CD4-positive, alpha-beta T cell (primary cell): Measurements from ENCODE around the gene TRIM50. TPM values are rescaled to one million over a fixed set of nuclear protein-coding genes. Genes with fewer than 3 reads are reported as not detected.
"Not testable (repeated sequence)": the region's sequence is repeated elsewhere in the genome, so short reads cannot be mapped to it uniquely, and the experiment has no call there.

Source experiments
- ATAC-seq: fragments of 200-7000 bp; cut with Tn5 transposase; one replicate; pipeline ENCODE4 v1.10.0; 2022; ENCODE audit warnings: mild to moderate bottlenecking; ENCODE audit not compliant: poor library complexity
- CTCF ChIA-PET: fragments of 350-600 bp; sonication (Branson Sonifier 250); formaldehyde crosslinking; loops from one replicate; lab custom pipeline; 2021; ENCODE audit warnings: antibody characterized with exemption, inconsistent platforms; lab: Charles Lee
- POLR2A ChIA-PET: fragments of 350-600 bp; sonication (Branson Sonifier 250); formaldehyde crosslinking; loops from one replicate; lab custom pipeline; 2021; ENCODE audit warnings: antibody characterized with exemption, inconsistent platforms; lab: Charles Lee
- DNase-seq, 14 experiments: peaks; one replicate each; pipeline ENCODE4 v3.0.0-alpha.2; 2013 to 2020; ENCODE audit warnings: mixed read lengths in 2 of 14
- H3K27ac ChIP-seq, 2 donors: one replicate each; pipeline versions ENCODE4 v1.5.1 to v1.7.0; 2013; ENCODE audit warnings: low read length in 2 of 2, low read depth in 1 of 2, mild to moderate bottlenecking in 1 of 2
- H3K27me3 ChIP-seq, 2 experiments: 1 replicate in 1 of 2; 2 replicates in 1 of 2; pipeline versions ENCODE4 v1.6.1 to v1.7.0; 2013; ENCODE audit warnings: low read length in 2 of 2, control low read depth in 1 of 2, mild to moderate bottlenecking in 1 of 2, moderate library complexity in 1 of 2; ENCODE audit not compliant: insufficient read depth in 2 of 2, control insufficient read depth in 1 of 2
- H3K36me3 ChIP-seq: one replicate; pipeline ENCODE4 v1.6.1; 2013; ENCODE audit warnings: low read length, control low read depth; ENCODE audit not compliant: insufficient read depth
- H3K4me1 ChIP-seq: one replicate; pipeline ENCODE4 v1.6.1; 2013; ENCODE audit warnings: low read length, control low read depth; ENCODE audit not compliant: insufficient read depth
- H3K4me3 ChIP-seq: one replicate; pipeline ENCODE4 v1.5.1; 2013; ENCODE audit warnings: mild to moderate bottlenecking, low read length, moderate library complexity
- H3K9me3 ChIP-seq, 2 experiments: 1 replicate in 1 of 2; 2 replicates in 1 of 2; pipeline versions ENCODE4 v1.6.1 to v1.7.0; 2013; ENCODE audit warnings: low read length in 2 of 2, mild to moderate bottlenecking in 2 of 2, control low read depth in 1 of 2, moderate library complexity in 1 of 2; ENCODE audit not compliant: control insufficient read depth in 1 of 2, insufficient read depth in 1 of 2
- H3K27ac Mint-ChIP-seq: one replicate; pipeline ENCODE4 v1.8.0; 2020; ENCODE audit warnings: mixed read lengths
- H3K27me3 Mint-ChIP-seq: one replicate; pipeline ENCODE4 v1.8.0; 2021; ENCODE audit warnings: mixed read lengths
- H3K36me3 Mint-ChIP-seq: one replicate; pipeline ENCODE4 v1.8.0; 2021; ENCODE audit warnings: low read depth, mixed read lengths
- H3K4me1 Mint-ChIP-seq: one replicate; pipeline ENCODE4 v1.8.0; 2021; ENCODE audit warnings: low read depth, mixed read lengths
- H3K4me3 Mint-ChIP-seq: one replicate; pipeline ENCODE4 v1.8.0; 2020; ENCODE audit warnings: mild to moderate bottlenecking, mixed read lengths
- H3K9me3 Mint-ChIP-seq: one replicate; pipeline ENCODE4 v1.8.0; 2020; ENCODE audit warnings: mixed read lengths
- CTCF ChIP-seq: fragments of 200-600 bp; IDR thresholded peaks from one replicate; pipeline ENCODE4 v1.8.0; 2022; ENCODE audit warnings: antibody characterized with exemption, mild to moderate bottlenecking
- intact Hi-C, 2 experiments: fragments of 100-400 bp; cut with DNase I in 1 of 2; cut with micrococcal nuclease in 1 of 2; formaldehyde crosslinking; loops; one replicate each; pipeline versions ENCODE4 v1.15.1 to v1.9.0; 2023 to 2025; cut with DNase I, micrococcal nuclease
- polyA plus RNA-seq, 2 donors: library from polyadenylated mRNA; unstranded; fragments of 120-200 nt; gene quantifications; one replicate each; pipeline ENCODE4 v1.2.1, GENCODE V29; 2013
- total RNA-seq, 174 experiments: library from RNA in 2 of 174; stranded (reverse) in 2 of 174; gene quantifications; one replicate each; pipeline ENCODE4 v1.2.3 and lab custom pipeline; 2021 to 2026

TRIM50 gene
- total RNA-seq (under 1 TPM in 1 of 2 experiments, not detected in 1; 0.17 TPM), total RNA-seq (lab: John Stamatoyannopoulos, UW) (0 to 0.72 (median 0) reads per million in 172 experiments)
- polyA plus RNA-seq (2013, experiment 1 of 2) = 0.06 TPM
- polyA plus RNA-seq (2013, experiment 2 of 2) = 0.05 TPM

- H3K4me3 Mint-ChIP-seq, H3K36me3 ChIP-seq, H3K27me3 Mint-ChIP-seq, H3K4me3 ChIP-seq, ATAC-seq, CTCF ChIA-PET, intact Hi-C loops, H3K9me3 ChIP-seq, POLR2A ChIA-PET, H3K27me3 ChIP-seq, H3K27ac ChIP-seq, H3K9me3 Mint-ChIP-seq, DNase-seq, H3K36me3 Mint-ChIP-seq, H3K27ac Mint-ChIP-seq, H3K4me1 Mint-ChIP-seq: not testable (repeated sequence)
- peaks cover 14% of the 10 kb centered on the region for H3K4me1 ChIP-seq
These were observed at the start of gene TRIM50, which contains the start of gene FKBP6 for GRCh38 chr7:73327922-73328321. Gene TRIM50 (minus strand): TSS chr7:73328082. CDS start chr7:73324787, 3,295 bp downstream. Gene FKBP6 (plus strand): TSS chr7:73328161. CDS start chr7:73328429, 268 bp downstream.

- no peaks in the 10 kb centered on the region for H3K4me1 Mint-ChIP-seq
- no peak for TF ChIP-seq CTCF
- H3K27me3 Mint-ChIP-seq = peaks cover 31% of the 10 kb centered on the region
- ChIA-PET CTCF (no interaction called here), POLR2A (no interaction called here)
- intact Hi-C loops = no loop called here
- H3K36me3 Mint-ChIP-seq = no peaks in the 10 kb centered on the region
- DNase-seq (no peak), ATAC-seq (no peak)
- H3K4me3 Mint-ChIP-seq = no peak overlapping the region
- peaks cover 13 to 18% of the 10 kb centered on the region in 2 experiments for H3K27me3 ChIP-seq
- no peak overlapping the region for H3K27ac Mint-ChIP-seq
- H3K4me3 ChIP-seq = no peak overlapping the region
- no peaks in the 10 kb centered on the region for H3K9me3 Mint-ChIP-seq
- H3K27ac ChIP-seq = no peak overlapping the region
- H3K9me3 ChIP-seq = peaks cover 0 to 7% of the 10 kb centered on the region in 2 experiments
- no peaks in the 10 kb centered on the region for H3K4me1 ChIP-seq
- no peaks in the 10 kb centered on the region for H3K36me3 ChIP-seq
These were observed 49.0 kb upstream of the TRIM50 start for GRCh38 chr7:73376671-73377412.

GRCh38 chr7:73376262-73376661 lies 48.4 kb upstream of the TRIM50 start:
- H3K4me1 Mint-ChIP-seq, H3K27ac ChIP-seq, H3K4me3 Mint-ChIP-seq, H3K4me1 ChIP-seq, CTCF ChIA-PET, H3K4me3 ChIP-seq, H3K9me3 Mint-ChIP-seq, DNase-seq, H3K9me3 ChIP-seq, intact Hi-C loops, H3K27ac Mint-ChIP-seq, H3K36me3 ChIP-seq, H3K36me3 Mint-ChIP-seq, ATAC-seq: not testable (repeated sequence)
- peaks cover 29% of the 10 kb centered on the region for H3K27me3 Mint-ChIP-seq
- H3K27me3 ChIP-seq = peaks cover 13 to 18% of the 10 kb centered on the region in 2 experiments
- POLR2A ChIA-PET = interaction anchor here (0.6 kb wide), 1 partner anchor 541 kb away, joined by 3 read pairs; no protein-coding TSS in a partner anchor

GRCh38 chr7:73373741-73374140 lies 45.9 kb upstream of the TRIM50 start:
- Mint-ChIP-seq H3K4me1 (no peaks in the 10 kb centered on the region), H3K27me3 (peaks cover 25% of the 10 kb centered on the region), H3K9me3 (no peaks in the 10 kb centered on the region), H3K4me3 (no peak overlapping the region), H3K36me3 (no peaks in the 10 kb centered on the region), H3K27ac (no peak overlapping the region)
- intact Hi-C loops = no loop called here
- DNase-seq (no peak), ATAC-seq (no peak)
- TF ChIP-seq CTCF = no peak
- H3K4me1 ChIP-seq = no peaks in the 10 kb centered on the region
- POLR2A ChIA-PET = no interaction called here
- peaks cover 0 to 4% of the 10 kb centered on the region in 2 experiments for H3K9me3 ChIP-seq
- CTCF ChIA-PET = no interaction called here
- H3K27ac ChIP-seq = no peak overlapping the region
- H3K36me3 ChIP-seq = no peaks in the 10 kb centered on the region
- H3K4me3 ChIP-seq = no peak overlapping the region
- H3K27me3 ChIP-seq = peaks cover 13 to 18% of the 10 kb centered on the region in 2 experiments
